SK-N-SH treated with all-trans-retinoic acid at 6 μM for 48 hours (cell line): ENCODE data around the gene METTL1.

Source experiments
- ATAC-seq: fragments of 200-7000 bp; cut with Tn5 transposase; 3 replicates; pipeline ENCODE4 v1.9.1; 2020; ENCODE audit warnings: mild to moderate bottlenecking, moderate library complexity
- ARNTL ChIP-seq: fragments of 450-650 bp; formaldehyde crosslinking; IDR thresholded peaks from 2 replicates; pipeline ENCODE4 v1.5.0; 2020; ENCODE audit warnings: low read depth, mild to moderate bottlenecking, moderate library complexity, borderline replicate concordance
- BACH2 ChIP-seq: fragments of 250-450 bp; sonication (Bioruptor Pico); IDR thresholded peaks from 2 replicates; pipeline ENCODE4 v1.9.0; 2021; ENCODE audit warnings: mild to moderate bottlenecking, borderline replicate concordance
- CSDC2 ChIP-seq: fragments of 250-450 bp; sonication (Bioruptor Pico); IDR thresholded peaks from 2 replicates; pipeline ENCODE4 v1.5.0; 2020; ENCODE audit warnings: mild to moderate bottlenecking, moderate library complexity
- ESRRG ChIP-seq: fragments of 250-450 bp; sonication (Bioruptor Pico); IDR thresholded peaks from 2 replicates; pipeline ENCODE4 v1.6.1; 2021; ENCODE audit warnings: mild to moderate bottlenecking
- GLIS3 ChIP-seq: fragments of 250-450 bp; sonication (Bioruptor Pico); IDR thresholded peaks from 2 replicates; pipeline ENCODE4 v1.5.0; 2020; ENCODE audit warnings: mild to moderate bottlenecking, moderate library complexity
- ISL1 ChIP-seq: fragments of 250-450 bp; sonication (Bioruptor Pico); IDR thresholded peaks from 2 replicates; pipeline ENCODE4 v2.1.2; 2022; ENCODE audit warnings: mild to moderate bottlenecking, moderate library complexity
- PPARA ChIP-seq: fragments of 250-450 bp; sonication (Bioruptor Pico); IDR thresholded peaks from 2 replicates; pipeline ENCODE4 v1.5.0; 2020; ENCODE audit warnings: mild to moderate bottlenecking, borderline replicate concordance
- RARB ChIP-seq: fragments of 250-450 bp; sonication (Bioruptor Pico); IDR thresholded peaks from 2 replicates; pipeline ENCODE4 v1.8.0; 2021; ENCODE audit warnings: mild to moderate bottlenecking, moderate library complexity
- SNAI2 ChIP-seq: fragments of 250-450 bp; sonication (Bioruptor Pico); IDR thresholded peaks from 2 replicates; pipeline ENCODE4 v1.5.0; 2020; ENCODE audit warnings: mild to moderate bottlenecking, moderate library complexity
- TCF4 ChIP-seq: fragments of 250-450 bp; sonication (Bioruptor Pico); IDR thresholded peaks from 2 replicates; pipeline ENCODE4 v1.8.0; 2021; ENCODE audit warnings: mild to moderate bottlenecking, moderate library complexity, borderline replicate concordance
- TOX ChIP-seq: fragments of 250-450 bp; sonication (Bioruptor Pico); IDR thresholded peaks from 2 replicates; pipeline ENCODE4 v1.8.0; 2021; ENCODE audit warnings: mild to moderate bottlenecking, moderate library complexity, borderline replicate concordance
- ZFP3 ChIP-seq: fragments of 250-450 bp; sonication (Bioruptor Pico); IDR thresholded peaks from 2 replicates; pipeline ENCODE4 v1.5.0; 2020; ENCODE audit warnings: mild to moderate bottlenecking, moderate library complexity
- ZFP30 ChIP-seq: fragments of 450-650 bp; formaldehyde crosslinking; IDR thresholded peaks from 2 replicates; pipeline ENCODE4 v1.5.0; 2022; ENCODE audit warnings: mild to moderate bottlenecking, moderate library complexity
- ZNF565 ChIP-seq: fragments of 450-650 bp; formaldehyde crosslinking; conservative IDR thresholded peaks from 2 replicates; pipeline ENCODE4 v1.5.0; 2020; ENCODE audit warnings: low read depth, mild to moderate bottlenecking, moderate library complexity
- ZNF70 ChIP-seq: fragments of 450-650 bp; formaldehyde crosslinking; IDR thresholded peaks from 2 replicates; pipeline ENCODE4 v1.5.0; 2020; ENCODE audit warnings: mild to moderate bottlenecking, moderate library complexity
- ZNF8 ChIP-seq: fragments of 450-650 bp; formaldehyde crosslinking; IDR thresholded peaks from 2 replicates; pipeline ENCODE4 v1.5.0; 2020; ENCODE audit warnings: mild to moderate bottlenecking, moderate library complexity
- TF ChIP-seq, protein P1 (sequence below): fragments of 250-450 bp; sonication (Bioruptor Pico); IDR thresholded peaks from 2 replicates; pipeline ENCODE4 v1.8.0; 2020; ENCODE audit warnings: mild to moderate bottlenecking, moderate library complexity, borderline replicate concordance
- TF ChIP-seq, protein P2 (sequence below): fragments of 250-450 bp; sonication (Bioruptor Pico); IDR thresholded peaks from 2 replicates; pipeline ENCODE4 v1.5.1; 2020; ENCODE audit warnings: low read depth, mild to moderate bottlenecking, moderate library complexity
- TF ChIP-seq, protein P3 (sequence below): fragments of 250-450 bp; sonication (Bioruptor Pico); IDR thresholded peaks from 2 replicates; pipeline ENCODE4 v1.5.0; 2020; ENCODE audit warnings: mild to moderate bottlenecking, moderate library complexity
- TF ChIP-seq, protein P4 (sequence below): fragments of 250-450 bp; sonication (Bioruptor Pico); IDR thresholded peaks from 2 replicates; pipeline ENCODE4 v1.5.1; 2021; ENCODE audit warnings: mild to moderate bottlenecking, moderate library complexity

The METTL1 gene

DNA sequence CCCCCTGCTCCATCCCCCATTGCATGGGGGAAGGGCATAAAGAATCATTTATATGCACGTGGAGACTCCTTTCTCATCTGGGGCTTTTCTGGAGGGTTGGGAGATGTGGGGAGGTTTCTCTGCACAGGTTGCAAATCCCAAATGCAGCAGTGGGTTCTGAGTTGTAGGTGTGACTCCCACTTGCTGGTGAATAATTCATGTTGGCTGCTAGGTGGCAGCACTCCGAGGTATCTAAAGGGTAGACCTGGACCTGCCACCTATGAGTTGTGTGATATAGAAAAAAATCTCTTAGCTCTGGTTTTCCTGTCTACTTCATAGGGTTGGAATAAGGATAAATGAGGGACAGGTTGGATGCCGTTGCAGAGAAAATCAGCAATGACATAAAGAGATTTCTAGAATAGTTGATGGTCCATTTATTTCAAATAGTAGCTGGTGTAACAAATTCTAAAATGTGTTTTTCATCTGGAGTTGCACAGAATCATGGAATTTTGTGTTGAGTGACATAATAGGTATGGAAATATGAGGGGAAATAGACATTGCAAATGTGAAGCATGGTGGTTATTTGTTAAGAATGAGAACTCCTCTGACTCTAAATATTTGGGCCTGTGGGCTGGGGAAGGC, 12.4 kb downstream of the METTL1 start (continued):
- TF ChIP-seq, protein P1, sequence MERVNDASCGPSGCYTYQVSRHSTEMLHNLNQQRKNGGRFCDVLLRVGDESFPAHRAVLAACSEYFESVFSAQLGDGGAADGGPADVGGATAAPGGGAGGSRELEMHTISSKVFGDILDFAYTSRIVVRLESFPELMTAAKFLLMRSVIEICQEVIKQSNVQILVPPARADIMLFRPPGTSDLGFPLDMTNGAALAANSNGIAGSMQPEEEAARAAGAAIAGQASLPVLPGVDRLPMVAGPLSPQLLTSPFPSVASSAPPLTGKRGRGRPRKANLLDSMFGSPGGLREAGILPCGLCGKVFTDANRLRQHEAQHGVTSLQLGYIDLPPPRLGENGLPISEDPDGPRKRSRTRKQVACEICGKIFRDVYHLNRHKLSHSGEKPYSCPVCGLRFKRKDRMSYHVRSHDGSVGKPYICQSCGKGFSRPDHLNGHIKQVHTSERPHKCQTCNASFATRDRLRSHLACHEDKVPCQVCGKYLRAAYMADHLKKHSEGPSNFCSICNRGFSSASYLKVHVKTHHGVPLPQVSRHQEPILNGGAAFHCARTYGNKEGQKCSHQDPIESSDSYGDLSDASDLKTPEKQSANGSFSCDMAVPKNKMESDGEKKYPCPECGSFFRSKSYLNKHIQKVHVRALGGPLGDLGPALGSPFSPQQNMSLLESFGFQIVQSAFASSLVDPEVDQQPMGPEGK (CRISPR knock-in tag), result no peak
- TF ChIP-seq, protein P2, sequence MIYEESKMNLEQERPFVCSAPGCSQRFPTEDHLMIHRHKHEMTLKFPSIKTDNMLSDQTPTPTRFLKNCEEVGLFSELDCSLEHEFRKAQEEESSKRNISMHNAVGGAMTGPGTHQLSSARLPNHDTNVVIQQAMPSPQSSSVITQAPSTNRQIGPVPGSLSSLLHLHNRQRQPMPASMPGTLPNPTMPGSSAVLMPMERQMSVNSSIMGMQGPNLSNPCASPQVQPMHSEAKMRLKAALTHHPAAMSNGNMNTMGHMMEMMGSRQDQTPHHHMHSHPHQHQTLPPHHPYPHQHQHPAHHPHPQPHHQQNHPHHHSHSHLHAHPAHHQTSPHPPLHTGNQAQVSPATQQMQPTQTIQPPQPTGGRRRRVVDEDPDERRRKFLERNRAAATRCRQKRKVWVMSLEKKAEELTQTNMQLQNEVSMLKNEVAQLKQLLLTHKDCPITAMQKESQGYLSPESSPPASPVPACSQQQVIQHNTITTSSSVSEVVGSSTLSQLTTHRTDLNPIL (CRISPR knock-in tag), result no peak

DNA sequence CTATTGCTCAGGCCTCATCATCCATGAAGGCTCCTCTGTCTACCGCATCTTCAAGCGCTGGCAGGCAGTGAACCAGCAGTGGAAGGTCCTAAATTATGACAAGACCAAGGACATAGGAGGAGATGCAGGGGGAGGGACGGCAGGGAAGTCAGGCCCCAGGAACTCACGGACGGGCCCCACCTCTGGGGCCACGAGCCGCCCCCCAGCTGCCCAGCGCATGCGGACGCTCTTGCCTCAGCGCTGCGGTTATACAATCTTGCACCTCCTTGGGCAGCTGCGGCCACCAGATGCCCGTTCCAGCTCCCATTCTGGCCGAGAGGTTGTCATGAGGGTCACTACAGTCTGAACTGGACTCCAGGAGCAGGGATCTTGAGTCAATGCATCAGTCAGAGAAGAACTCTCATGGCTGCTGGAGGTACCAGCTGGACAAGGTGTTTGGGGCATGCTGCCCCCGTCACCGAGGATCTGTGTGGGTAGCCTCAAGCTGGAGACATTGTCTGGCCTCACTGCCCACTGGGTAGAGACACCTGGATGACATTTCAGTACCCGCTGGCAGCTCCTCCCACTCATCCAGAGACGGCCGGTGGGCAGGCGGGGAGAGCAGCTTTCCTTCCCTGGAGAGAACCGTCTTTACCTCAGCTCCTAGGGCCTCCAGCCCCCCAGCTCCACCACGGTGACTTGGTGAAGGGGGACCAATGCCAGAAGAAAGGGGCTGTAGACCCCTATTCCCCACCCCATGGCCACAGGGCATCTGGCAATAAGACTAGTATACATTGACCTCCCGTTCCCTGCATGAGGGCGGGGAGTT, 13.1 kb downstream of the METTL1 start:
- TF ChIP-seq CSDC2 (no peak), TOX (CRISPR knock-in tag) (no peak)
- ATAC-seq, result no peak

DNA sequence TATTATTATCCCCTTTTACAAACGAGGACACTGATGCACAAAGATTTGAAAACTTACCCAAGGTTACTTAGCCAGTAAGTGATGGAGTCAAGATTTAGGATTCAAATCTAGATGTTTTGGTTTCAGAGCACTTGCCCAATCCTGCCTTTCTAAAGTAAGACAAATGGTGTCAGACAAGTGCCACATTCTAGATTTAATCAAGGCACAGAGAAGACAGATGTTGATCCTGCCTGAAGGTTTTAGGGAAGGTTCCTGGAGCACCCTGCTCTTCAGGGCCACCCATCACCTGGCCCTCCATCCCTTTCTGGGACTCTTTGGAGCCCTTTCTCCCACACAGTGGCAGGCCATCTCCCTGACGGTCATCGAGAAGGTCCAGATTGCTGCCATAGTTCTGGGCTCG, 14.1 kb downstream of the METTL1 start:
- TF ChIP-seq SNAI2 (CRISPR knock-in tag) (no peak), ZFP3 (CRISPR knock-in tag) (no peak), TCF4 (CRISPR knock-in tag) (no peak), ZFP30 (no peak), PPARA (CRISPR knock-in tag) (no peak), ISL1 (no peak), ESRRG (CRISPR knock-in tag) (no peak), BACH2 (CRISPR knock-in tag) (no peak), GLIS3 (CRISPR knock-in tag) (no peak), ZNF70 (no peak), ZNF8 (no peak), ZNF565 (CRISPR knock-in tag) (no peak), RARB (no peak), ARNTL (no peak)
- TF ChIP-seq, protein P1 (CRISPR knock-in tag), result no peak
- TF ChIP-seq, protein P2 (CRISPR knock-in tag), result no peak
- TF ChIP-seq, protein P3, sequence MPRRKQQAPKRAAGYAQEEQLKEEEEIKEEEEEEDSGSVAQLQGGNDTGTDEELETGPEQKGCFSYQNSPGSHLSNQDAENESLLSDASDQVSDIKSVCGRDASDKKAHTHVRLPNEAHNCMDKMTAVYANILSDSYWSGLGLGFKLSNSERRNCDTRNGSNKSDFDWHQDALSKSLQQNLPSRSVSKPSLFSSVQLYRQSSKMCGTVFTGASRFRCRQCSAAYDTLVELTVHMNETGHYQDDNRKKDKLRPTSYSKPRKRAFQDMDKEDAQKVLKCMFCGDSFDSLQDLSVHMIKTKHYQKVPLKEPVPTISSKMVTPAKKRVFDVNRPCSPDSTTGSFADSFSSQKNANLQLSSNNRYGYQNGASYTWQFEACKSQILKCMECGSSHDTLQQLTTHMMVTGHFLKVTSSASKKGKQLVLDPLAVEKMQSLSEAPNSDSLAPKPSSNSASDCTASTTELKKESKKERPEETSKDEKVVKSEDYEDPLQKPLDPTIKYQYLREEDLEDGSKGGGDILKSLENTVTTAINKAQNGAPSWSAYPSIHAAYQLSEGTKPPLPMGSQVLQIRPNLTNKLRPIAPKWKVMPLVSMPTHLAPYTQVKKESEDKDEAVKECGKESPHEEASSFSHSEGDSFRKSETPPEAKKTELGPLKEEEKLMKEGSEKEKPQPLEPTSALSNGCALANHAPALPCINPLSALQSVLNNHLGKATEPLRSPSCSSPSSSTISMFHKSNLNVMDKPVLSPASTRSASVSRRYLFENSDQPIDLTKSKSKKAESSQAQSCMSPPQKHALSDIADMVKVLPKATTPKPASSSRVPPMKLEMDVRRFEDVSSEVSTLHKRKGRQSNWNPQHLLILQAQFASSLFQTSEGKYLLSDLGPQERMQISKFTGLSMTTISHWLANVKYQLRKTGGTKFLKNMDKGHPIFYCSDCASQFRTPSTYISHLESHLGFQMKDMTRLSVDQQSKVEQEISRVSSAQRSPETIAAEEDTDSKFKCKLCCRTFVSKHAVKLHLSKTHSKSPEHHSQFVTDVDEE (CRISPR knock-in tag), result no peak
- TF ChIP-seq, protein P4, sequence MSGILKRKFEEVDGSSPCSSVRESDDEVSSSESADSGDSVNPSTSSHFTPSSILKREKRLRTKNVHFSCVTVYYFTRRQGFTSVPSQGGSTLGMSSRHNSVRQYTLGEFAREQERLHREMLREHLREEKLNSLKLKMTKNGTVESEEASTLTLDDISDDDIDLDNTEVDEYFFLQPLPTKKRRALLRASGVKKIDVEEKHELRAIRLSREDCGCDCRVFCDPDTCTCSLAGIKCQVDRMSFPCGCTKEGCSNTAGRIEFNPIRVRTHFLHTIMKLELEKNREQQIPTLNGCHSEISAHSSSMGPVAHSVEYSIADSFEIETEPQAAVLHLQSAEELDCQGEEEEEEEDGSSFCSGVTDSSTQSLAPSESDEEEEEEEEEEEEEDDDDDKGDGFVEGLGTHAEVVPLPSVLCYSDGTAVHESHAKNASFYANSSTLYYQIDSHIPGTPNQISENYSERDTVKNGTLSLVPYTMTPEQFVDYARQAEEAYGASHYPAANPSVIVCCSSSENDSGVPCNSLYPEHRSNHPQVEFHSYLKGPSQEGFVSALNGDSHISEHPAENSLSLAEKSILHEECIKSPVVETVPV (CRISPR knock-in tag), result no peak
- TF ChIP-seq, all 23 proteins: peak for 0
- no peak for ATAC-seq
